CD4-positive, alpha-beta memory T cell (primary cell): ENCODE results near the gene MAPK11. TPM values are rescaled to one million over a fixed set of nuclear protein-coding genes. Genes with fewer than 3 reads are reported as not detected.

Source experiments
- CTCF ChIA-PET: fragments of 350-600 bp; sonication (Branson Sonifier 250); formaldehyde crosslinking; loops from one replicate; lab custom pipeline; 2021; ENCODE audit warnings: inconsistent platforms; ENCODE audit not compliant: partially characterized antibody; lab: Charles Lee
- POLR2A ChIA-PET: fragments of 350-600 bp; sonication (Branson Sonifier 250); formaldehyde crosslinking; loops from one replicate; lab custom pipeline; 2021; ENCODE audit not compliant: partially characterized antibody; lab: Charles Lee
- DNase-seq, 5 donors: peaks; one replicate each; pipeline versions ENCODE4 v3.0.0 to v3.0.0-alpha.2; 2020 to 2022; ENCODE audit warnings: mixed read lengths in 1 of 5
- H3K27ac ChIP-seq: one replicate; pipeline ENCODE4 v1.7.0; 2013; ENCODE audit warnings: low read depth, low read length
- H3K27me3 ChIP-seq: 2 replicates; pipeline ENCODE4 v1.7.0; 2013; ENCODE audit warnings: mild to moderate bottlenecking, low read length, moderate library complexity; ENCODE audit not compliant: insufficient read depth
- H3K36me3 ChIP-seq: 2 replicates; pipeline ENCODE4 v1.7.0; 2013; ENCODE audit warnings: mild to moderate bottlenecking, low read length, moderate library complexity; ENCODE audit not compliant: insufficient read depth
- H3K4me1 ChIP-seq: 2 replicates; pipeline ENCODE4 v1.7.0; 2013; ENCODE audit warnings: mild to moderate bottlenecking, low read length, moderate library complexity; ENCODE audit not compliant: insufficient read depth
- H3K4me3 ChIP-seq, 2 donors: one replicate each; pipeline ENCODE4 v1.7.0; 2013; ENCODE audit warnings: low read length in 2 of 2, mild to moderate bottlenecking in 1 of 2
- H3K9me3 ChIP-seq, 2 donors: one replicate each; pipeline ENCODE4 v1.7.0; 2013; ENCODE audit warnings: low read length in 2 of 2, control low read depth in 1 of 2; ENCODE audit not compliant: control insufficient read depth in 1 of 2
- H3K27ac Mint-ChIP-seq, 7 donors: one replicate each; pipeline ENCODE4 v1.8.0; 2020 to 2021; ENCODE audit warnings: mixed read lengths in 7 of 7, mild to moderate bottlenecking in 6 of 7, inconsistent platforms in 3 of 7, moderate library complexity in 3 of 7
- H3K27me3 Mint-ChIP-seq, 2 donors: one replicate each; pipeline ENCODE4 v1.8.0; 2020 to 2021; ENCODE audit warnings: mixed read lengths in 2 of 2
- H3K36me3 Mint-ChIP-seq, 2 donors: one replicate each; pipeline ENCODE4 v1.8.0; 2020 to 2021; ENCODE audit warnings: mixed read lengths in 2 of 2, inconsistent platforms in 1 of 2, mild to moderate bottlenecking in 1 of 2
- H3K4me1 Mint-ChIP-seq, 4 donors: one replicate each; pipeline ENCODE4 v1.8.0; 2020 to 2021; ENCODE audit warnings: mixed read lengths in 4 of 4, mild to moderate bottlenecking in 1 of 4
- H3K4me3 Mint-ChIP-seq, 8 donors: one replicate each; pipeline ENCODE4 v1.8.0; 2020 to 2021; ENCODE audit warnings: mixed read lengths in 8 of 8, mild to moderate bottlenecking in 7 of 8, moderate library complexity in 6 of 8, inconsistent platforms in 3 of 8
- H3K9me3 Mint-ChIP-seq, 8 donors: one replicate each; pipeline ENCODE4 v1.8.0; 2020 to 2021; ENCODE audit warnings: mixed read lengths in 8 of 8, mild to moderate bottlenecking in 5 of 8, inconsistent platforms in 3 of 8, moderate library complexity in 1 of 8
- intact Hi-C: fragments of 100-400 bp; cut with micrococcal nuclease; formaldehyde crosslinking; loops from one replicate; pipeline ENCODE4 v1.15.1; 2023
- polyA plus RNA-seq, 2 donors: library from polyadenylated mRNA; unstranded; fragments of 300-500 nt; fragmentation: Illumina TruSeq; gene quantifications; one replicate each; pipeline ENCODE4 v1.2.3, GENCODE V29; 2021
- total RNA-seq, 2 experiments: library from RNA; stranded (reverse); gene quantifications; one replicate each; pipeline ENCODE4 v1.2.3, GENCODE V29; 2021

Gene MAPK11
- total and polyA plus RNA-seq, 4 experiments from 2014 or later: 0.10 to 1.7 (median 1.1) TPM

DNA sequence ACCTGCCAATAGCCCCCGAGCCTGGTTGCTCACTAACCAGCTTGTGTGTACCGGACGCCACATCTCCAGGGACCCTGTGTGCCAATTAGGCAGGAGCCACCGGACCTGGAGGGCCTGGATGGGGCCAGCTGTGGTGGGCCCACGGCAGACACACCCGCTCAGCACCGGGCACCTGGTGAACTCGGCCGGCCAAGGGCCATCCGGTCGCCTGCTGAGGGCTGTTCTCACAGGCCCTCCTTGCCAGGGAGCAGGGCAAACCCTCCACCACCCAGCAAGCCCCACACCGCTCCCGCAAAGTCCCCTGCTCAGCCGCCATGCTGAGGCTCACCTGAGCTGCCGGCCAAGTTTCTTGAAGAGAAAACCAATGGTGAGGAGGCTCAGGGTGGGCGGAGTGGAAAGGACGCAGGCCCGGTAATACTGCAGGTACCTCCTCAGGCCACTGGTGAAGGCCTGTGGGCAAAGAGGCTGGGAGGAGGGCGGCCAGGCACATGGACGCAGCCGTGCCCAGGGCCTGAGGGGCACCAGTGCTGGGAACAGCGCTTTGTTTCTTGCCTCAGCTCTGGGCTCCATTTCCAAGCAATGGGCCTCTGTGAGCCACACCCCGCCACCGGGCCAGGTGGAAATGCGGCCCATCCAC lies 42.5 kb downstream of the MAPK11 start:
- no peaks in the 10 kb centered on the region for H3K27me3 ChIP-seq
- Mint-ChIP-seq H3K27me3 (no peaks in the 10 kb centered on the region), H3K9me3 (peaks cover 0 to 3% (median 0%) of the 10 kb centered on the region in 8 donors), H3K27ac (no peak overlapping the region), H3K4me3 (no peak overlapping the region), H3K4me1 (peaks cover 0 to 6% (median 1%) of the 10 kb centered on the region in 4 donors), H3K36me3 (peaks cover 16 to 41% of the 10 kb centered on the region in 2 donors)
- ChIA-PET POLR2A (interaction anchor here (0.8 kb wide), 1 partner anchor 9 kb away, joined by 3 read pairs; no protein-coding TSS in a partner anchor), CTCF (interaction anchor here (0.6 kb wide), 1 partner anchor 270 kb away, joined by 3 read pairs; no protein-coding TSS in a partner anchor)
- peaks cover 40% of the 10 kb centered on the region for H3K36me3 ChIP-seq
- no peak overlapping the region for H3K27ac ChIP-seq
- H3K9me3 ChIP-seq: no peaks in the 10 kb centered on the region
- intact Hi-C loops: no loop called here
- no peaks in the 10 kb centered on the region for H3K4me1 ChIP-seq
- no peak overlapping the region for H3K4me3 ChIP-seq
- DNase-seq: peak in 1 of 5 donors; percentile 18

DNA sequence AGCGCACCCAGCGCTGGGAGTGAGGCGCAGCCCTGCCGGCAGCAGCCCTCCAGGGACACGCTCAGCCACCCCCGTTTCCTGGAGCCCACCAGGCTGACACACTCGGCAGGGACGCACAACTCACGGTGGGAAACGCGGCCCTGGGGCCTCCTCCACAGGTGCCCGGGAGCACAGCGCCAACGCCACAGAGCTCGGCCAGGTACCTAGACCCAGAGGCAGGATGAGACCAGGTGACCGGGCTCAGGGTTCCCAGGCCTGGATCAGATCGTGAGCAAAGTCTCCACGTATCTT lies 43.4 kb downstream of the MAPK11 start:
- Histone ChIP-seq H3K27ac (no peak overlapping the region), H3K4me1 (no peaks in the 10 kb centered on the region), H3K4me3 (no peak overlapping the region), H3K36me3 (peaks cover 44% of the 10 kb centered on the region), H3K27me3 (no peaks in the 10 kb centered on the region), H3K9me3 (no peaks in the 10 kb centered on the region)
- Mint-ChIP-seq H3K4me1 (peaks cover 0 to 6% (median 1%) of the 10 kb centered on the region in 4 donors), H3K27me3 (no peaks in the 10 kb centered on the region), H3K9me3 (peaks cover 0 to 3% (median 0%) of the 10 kb centered on the region in 8 donors), H3K27ac (no peak overlapping the region), H3K4me3 (no peak overlapping the region), H3K36me3 (peaks cover 15 to 49% of the 10 kb centered on the region in 2 donors)
- ChIA-PET CTCF (interaction anchor here (1.4 kb wide), 1 partner anchor 14 kb away, joined by 3 read pairs; no protein-coding TSS in a partner anchor), POLR2A (no interaction called here)
- no peak for DNase-seq
- intact Hi-C loops: no loop called here

DNA sequence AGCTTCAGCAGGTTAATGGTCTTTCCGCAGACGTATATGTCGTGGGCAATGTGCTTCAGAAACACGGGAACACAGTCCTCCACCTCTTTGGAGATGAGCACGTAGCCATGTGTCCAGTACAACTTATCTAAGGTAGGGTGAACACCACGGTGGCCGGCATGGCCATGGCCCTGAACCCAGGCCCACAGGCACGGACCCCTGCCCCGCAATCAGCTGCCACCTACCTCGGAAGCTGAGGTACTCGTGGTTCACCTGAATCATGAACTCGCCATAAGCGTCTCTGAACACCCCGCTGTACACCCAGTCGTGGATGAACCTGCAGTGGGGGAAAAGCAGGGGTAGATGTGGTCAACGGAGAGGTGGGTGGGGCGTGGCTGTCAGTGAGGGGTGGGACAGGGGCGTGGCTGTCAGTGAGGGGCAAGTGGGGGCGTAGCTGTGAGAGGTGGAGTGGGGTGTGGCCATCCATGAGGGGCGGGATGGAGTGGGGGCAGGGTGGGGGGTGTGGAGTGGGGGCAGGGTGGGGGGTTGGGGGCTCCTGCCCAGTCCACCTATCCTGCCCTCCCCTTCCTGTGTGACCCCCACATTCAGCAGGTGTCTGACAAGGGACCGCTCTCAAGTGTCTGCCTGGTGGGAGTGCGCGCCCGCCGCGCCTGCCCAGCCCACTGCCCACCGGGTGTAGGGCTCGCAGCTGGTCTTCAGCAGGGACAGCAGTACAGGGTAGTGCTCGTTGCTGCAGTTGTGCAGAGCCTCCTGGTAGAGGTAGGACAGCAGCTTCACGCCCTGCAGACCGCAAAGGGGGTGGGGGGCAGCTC lies 43.9 kb downstream of the MAPK11 start:
- peaks cover 0 to 6% (median 1%) of the 10 kb centered on the region in 4 donors for H3K4me1 Mint-ChIP-seq
- H3K9me3 Mint-ChIP-seq: peaks cover 0 to 3% (median 0%) of the 10 kb centered on the region in 8 donors
- ChIA-PET CTCF (interaction anchor here (1.4 kb wide), 1 partner anchor 14 kb away, joined by 3 read pairs; no protein-coding TSS in a partner anchor), POLR2A (no interaction called here)
- H3K9me3 ChIP-seq: no peaks in the 10 kb centered on the region
- intact Hi-C loops: no loop called here
- peaks cover 15 to 49% of the 10 kb centered on the region in 2 donors for H3K36me3 Mint-ChIP-seq
- no peak overlapping the region for H3K4me3 Mint-ChIP-seq
- H3K27me3 Mint-ChIP-seq: no peaks in the 10 kb centered on the region
- peak overlapping the region in 1 of 7 donors; percentile 15 for H3K27ac Mint-ChIP-seq
- no peak overlapping the region for H3K4me3 ChIP-seq
- DNase-seq: peak in 1 of 5 donors; percentile 16
- H3K36me3 ChIP-seq: peaks cover 50% of the 10 kb centered on the region
- H3K4me1 ChIP-seq: no peaks in the 10 kb centered on the region
- H3K27ac ChIP-seq: no peak overlapping the region
- no peaks in the 10 kb centered on the region for H3K27me3 ChIP-seq

DNA sequence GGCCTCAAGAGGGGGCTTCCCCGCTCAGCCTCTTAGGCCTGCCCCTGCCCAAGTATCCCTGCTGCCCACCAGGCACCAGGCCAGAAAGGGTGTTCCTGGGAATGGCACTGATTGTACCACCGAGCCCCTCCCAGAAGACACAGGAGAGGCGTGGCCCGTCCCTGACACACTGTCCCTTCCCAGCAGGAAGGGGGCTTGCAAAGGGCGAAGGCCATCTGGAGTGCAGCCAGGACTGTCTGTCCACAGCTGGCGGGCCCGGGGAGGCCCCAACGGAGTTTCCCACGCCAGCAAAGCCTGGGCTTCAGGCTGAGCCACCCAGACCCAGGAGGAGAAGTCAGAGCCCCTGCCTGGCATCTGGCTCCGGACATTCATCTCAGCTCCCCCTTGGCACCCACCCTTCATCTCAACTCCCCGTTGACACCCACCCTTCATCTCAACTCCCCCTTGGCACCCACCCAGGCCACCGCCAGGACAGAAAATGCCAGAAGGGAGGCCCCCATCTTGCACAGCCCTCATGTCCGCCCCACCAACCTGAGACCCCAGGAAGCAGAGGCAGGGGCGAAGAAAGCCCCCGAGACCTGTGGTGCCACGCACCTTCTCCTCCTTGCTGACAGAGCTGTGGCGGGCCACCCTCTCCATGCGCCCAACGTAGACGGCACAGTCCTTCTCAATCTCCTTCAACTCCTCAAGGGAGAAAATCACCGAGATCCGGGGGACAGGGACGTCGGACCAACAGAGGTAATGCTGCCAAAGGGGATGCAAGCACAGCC lies 44.8 kb downstream of the MAPK11 start:
- H3K9me3 ChIP-seq: no peaks in the 10 kb centered on the region
- no peak for DNase-seq
- H3K27ac Mint-ChIP-seq: no peak overlapping the region
- no peaks in the 10 kb centered on the region for H3K4me1 ChIP-seq
- H3K27ac ChIP-seq: no peak overlapping the region
- ChIA-PET CTCF (interaction anchor here (1.4 kb wide), 1 partner anchor 15 kb away, joined by 3 read pairs; no protein-coding TSS in a partner anchor), POLR2A (no interaction called here)
- peaks cover 0 to 4% (median 0%) of the 10 kb centered on the region in 8 donors for H3K9me3 Mint-ChIP-seq
- no peaks in the 10 kb centered on the region for H3K27me3 ChIP-seq
- H3K4me1 Mint-ChIP-seq: peaks cover 0 to 6% (median 1%) of the 10 kb centered on the region in 4 donors
- H3K4me3 ChIP-seq: no peak overlapping the region
- H3K27me3 Mint-ChIP-seq: no peaks in the 10 kb centered on the region
- peaks cover 15 to 51% of the 10 kb centered on the region in 2 donors for H3K36me3 Mint-ChIP-seq
- no peak overlapping the region for H3K4me3 Mint-ChIP-seq
- H3K36me3 ChIP-seq: peaks cover 59% of the 10 kb centered on the region
- intact Hi-C loops: no loop called here

DNA sequence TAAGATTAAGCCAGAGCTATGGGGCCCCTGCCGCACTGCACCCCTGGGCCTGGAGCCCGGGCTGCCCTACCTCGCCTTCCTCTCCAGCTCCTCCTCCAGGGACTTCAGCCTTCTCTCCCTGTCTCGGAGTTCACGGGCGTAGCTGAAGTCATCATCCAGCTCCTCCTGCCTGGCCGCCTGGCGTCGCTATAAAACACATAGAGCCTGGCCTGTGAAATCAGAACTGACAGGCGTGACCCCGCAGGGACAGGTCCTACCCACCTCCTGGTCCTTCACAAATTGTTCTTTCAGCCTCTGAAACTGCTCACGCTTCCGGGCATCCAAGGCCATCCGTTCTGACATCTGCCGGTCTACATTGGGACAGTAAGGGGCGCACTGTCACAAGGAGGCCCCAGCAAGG lies 46.1 kb downstream of the MAPK11 start:
- peaks cover 10 to 52% of the 10 kb centered on the region in 2 donors for H3K36me3 Mint-ChIP-seq
- Histone ChIP-seq H3K36me3 (peaks cover 53% of the 10 kb centered on the region), H3K9me3 (no peaks in the 10 kb centered on the region), H3K27me3 (no peaks in the 10 kb centered on the region), H3K27ac (no peak overlapping the region), H3K4me1 (no peaks in the 10 kb centered on the region), H3K4me3 (no peak overlapping the region)
- POLR2A ChIA-PET: no interaction called here
- H3K27me3 Mint-ChIP-seq: no peaks in the 10 kb centered on the region
- H3K4me1 Mint-ChIP-seq: peaks cover 0 to 3% (median under 1%) of the 10 kb centered on the region in 4 donors
- CTCF ChIA-PET: interaction anchor here (1.1 kb wide), 1 partner anchor 18 kb away, joined by 3 read pairs; no protein-coding TSS in a partner anchor
- DNase-seq: no peak
- intact Hi-C loops: no loop called here
- H3K4me3 Mint-ChIP-seq: no peak overlapping the region
- peak overlapping the region in 1 of 7 donors; percentile 55 for H3K27ac Mint-ChIP-seq
- H3K9me3 Mint-ChIP-seq: peaks cover 0 to 4% (median 0%) of the 10 kb centered on the region in 8 donors

DNA sequence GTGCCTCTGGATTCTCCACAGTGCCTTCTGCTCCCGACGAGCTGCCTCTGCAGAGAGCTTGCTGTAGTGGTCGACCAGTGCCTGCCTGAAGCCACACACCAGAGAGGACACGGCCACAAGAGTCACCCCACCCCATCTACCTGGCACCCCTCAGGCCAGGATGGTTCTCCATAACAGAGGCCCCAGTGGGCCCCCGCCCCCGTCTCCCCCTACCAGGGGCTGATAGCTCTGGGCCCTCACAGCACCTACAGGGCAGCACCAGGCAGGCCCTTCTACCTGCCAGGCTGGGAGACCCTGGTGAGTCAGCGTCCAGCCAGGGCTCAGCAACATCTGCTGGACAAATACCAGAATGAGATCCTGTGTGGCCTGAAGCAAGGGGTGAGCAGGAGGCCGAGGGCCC lies 47.7 kb downstream of the MAPK11 start:
- POLR2A ChIA-PET: no interaction called here
- H3K36me3 ChIP-seq: peaks cover 48% of the 10 kb centered on the region
- no peaks in the 10 kb centered on the region for H3K9me3 ChIP-seq
- Mint-ChIP-seq H3K4me1 (peaks cover 0 to 3% (median under 1%) of the 10 kb centered on the region in 4 donors), H3K4me3 (no peak overlapping the region), H3K27ac (no peak overlapping the region), H3K36me3 (peaks cover 10 to 55% of the 10 kb centered on the region in 2 donors), H3K9me3 (peaks cover 0 to 3% (median 0%) of the 10 kb centered on the region in 8 donors), H3K27me3 (no peaks in the 10 kb centered on the region)
- CTCF ChIA-PET: no interaction called here
- no peaks in the 10 kb centered on the region for H3K4me1 ChIP-seq
- no peaks in the 10 kb centered on the region for H3K27me3 ChIP-seq
- DNase-seq: no peak
- H3K4me3 ChIP-seq: no peak overlapping the region
- no peak overlapping the region for H3K27ac ChIP-seq
- intact Hi-C loops: no loop called here
